ENCODE measurements around the gene ERVH48-1. TPM values are rescaled to one million over a fixed set of nuclear protein-coding genes. Genes with fewer than 3 reads are reported as not detected.
"Not testable (repeated sequence)": the region's sequence is repeated elsewhere in the genome, so short reads cannot be mapped to it uniquely, and the experiment has no call there.

Gene ERVH48-1
- total and polyA plus RNA-seq, 2 donors (not counting 3 experiments of a cell fraction or from before 2014, with no cell fraction given): not detected

DNA sequence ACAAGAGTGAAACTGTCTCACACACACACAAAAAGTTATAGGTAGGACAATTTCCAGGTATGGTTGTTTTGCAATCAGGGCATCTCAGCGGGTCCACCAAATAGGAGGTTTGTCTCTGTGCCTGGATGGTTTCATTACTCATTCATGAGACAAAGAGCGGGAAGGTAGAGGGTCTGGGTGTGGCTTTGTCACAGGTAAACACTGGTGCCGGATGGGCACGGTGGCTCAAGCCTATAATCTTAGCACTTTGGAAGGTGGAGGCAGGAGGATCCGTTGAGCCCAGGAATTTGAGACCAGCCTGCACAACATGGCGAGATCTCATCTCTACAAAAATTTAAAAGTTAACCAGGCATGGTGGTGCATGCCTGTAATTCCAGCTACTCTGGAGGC, 16.3 kb upstream of the ERVH48-1 start:
- intact Hi-C loops (cut with micrococcal nuclease) (no loop called here), dilution Hi-C loops (cut with MboI; ENCODE audit: extremely low pct_ligation_motif_present, low sequenced_read_pairs) (no loop called here)
- H3K79me2 ChIP-seq (ENCODE audit: control insufficient read depth, insufficient read depth, low read length): no peaks in the 10 kb centered on the region
- H3K36me3 ChIP-seq (ENCODE audit: control insufficient read depth in 2 of 2, extremely low read depth in 1 of 2, insufficient read depth in 2 of 2, low read length in 2 of 2): no peaks in the 10 kb centered on the region
- POLR2A ChIA-PET: no interaction called here
- no TSS peak for BruUV-seq (replicated peaks)
- no peak overlapping the region for H3K4me2 ChIP-seq (ENCODE audit: insufficient read depth, low read length)
- FAIRE-seq: no peak
- H3K27me3 ChIP-seq (ENCODE audit: control insufficient read depth in 2 of 2, insufficient read depth in 2 of 2, low read length in 2 of 2): peaks cover 3 to 4% of the 10 kb centered on the region in 2 experiments
- no peak overlapping the region for H3K27ac ChIP-seq (ENCODE audit: insufficient read depth, low read depth, low read length)
- H3K9me3 ChIP-seq (replicated peaks; ENCODE audit: control insufficient read depth, insufficient read depth, low read length): no peaks in the 10 kb centered on the region
- H2AFZ ChIP-seq (ENCODE audit: low read depth, low read length): no peak overlapping the region
- CTCF ChIA-PET: interaction anchor here (1.9 kb wide), 1 partner anchor 21 kb away, joined by 5 read pairs; no protein-coding TSS in a partner anchor
- DNase-seq (ENCODE audit: low read depth, low spot score): no peak
- H3K9me1 ChIP-seq (replicated peaks; ENCODE audit: control insufficient read depth, extremely low read depth, insufficient read depth, low read length): no peaks in the 10 kb centered on the region
- H3K4me1 ChIP-seq (ENCODE audit: control insufficient read depth, extremely low read depth, insufficient read depth, low read length): peaks cover 3% of the 10 kb centered on the region
- H3K9ac ChIP-seq (replicated peaks; ENCODE audit: extremely low read depth, insufficient read depth, low read length): no peak overlapping the region
- no peaks in the 10 kb centered on the region for H4K20me1 ChIP-seq (replicated peaks; ENCODE audit: control insufficient read depth, extremely low read depth, insufficient read depth, low read length)
- H3K4me3 ChIP-seq (replicated peaks in 1 of 3; ENCODE audit: insufficient read depth in 1 of 3, low read depth in 1 of 3, low read length in 3 of 3): no peak overlapping the region
- no peak for TF ChIP-seq FOS (IDR thresholded peaks at IDR 0.05; ENCODE audit: borderline replicate concordance, insufficient read depth, low read length)
- TF ChIP-seq, protein P1, sequence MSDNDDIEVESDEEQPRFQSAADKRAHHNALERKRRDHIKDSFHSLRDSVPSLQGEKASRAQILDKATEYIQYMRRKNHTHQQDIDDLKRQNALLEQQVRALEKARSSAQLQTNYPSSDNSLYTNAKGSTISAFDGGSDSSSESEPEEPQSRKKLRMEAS (IDR thresholded peaks at IDR 0.05; ENCODE audit: insufficient read depth, insufficient read length): no peak

- ChIA-PET CTCF (interaction anchor here (1.9 kb wide), 1 partner anchor 23 kb away, joined by 5 read pairs; no protein-coding TSS in a partner anchor), POLR2A (no interaction called here)
- H2AFZ ChIP-seq (ENCODE audit: low read depth, low read length): no peak overlapping the region
- TF ChIP-seq FOS (IDR thresholded peaks at IDR 0.05; ENCODE audit: borderline replicate concordance, insufficient read depth, low read length): peak; percentile 11
- TF ChIP-seq, protein P1 (IDR thresholded peaks at IDR 0.05; ENCODE audit: insufficient read depth, insufficient read length): no peak
- H3K9me3 ChIP-seq (replicated peaks; ENCODE audit: control insufficient read depth, insufficient read depth, low read length): no peaks in the 10 kb centered on the region
- no peaks in the 10 kb centered on the region for H3K79me2 ChIP-seq (ENCODE audit: control insufficient read depth, insufficient read depth, low read length)
- DNase-seq (ENCODE audit: low read depth, low spot score) (peak; percentile 79), FAIRE-seq (peak; percentile 83)
- dilution Hi-C loops (cut with MboI; ENCODE audit: extremely low pct_ligation_motif_present, low sequenced_read_pairs): no loop called here
- H3K4me3 ChIP-seq (replicated peaks in 1 of 3; ENCODE audit: insufficient read depth in 1 of 3, low read depth in 1 of 3, low read length in 3 of 3): no peak overlapping the region
- H3K4me2 ChIP-seq (ENCODE audit: insufficient read depth, low read length): no peak overlapping the region
- H4K20me1 ChIP-seq (replicated peaks; ENCODE audit: control insufficient read depth, extremely low read depth, insufficient read depth, low read length): no peaks in the 10 kb centered on the region
- H3K9me1 ChIP-seq (replicated peaks; ENCODE audit: control insufficient read depth, extremely low read depth, insufficient read depth, low read length): no peaks in the 10 kb centered on the region
- peaks cover 3 to 4% of the 10 kb centered on the region in 2 experiments for H3K27me3 ChIP-seq (ENCODE audit: control insufficient read depth in 2 of 2, insufficient read depth in 2 of 2, low read length in 2 of 2)
- no peaks in the 10 kb centered on the region for H3K36me3 ChIP-seq (ENCODE audit: control insufficient read depth in 2 of 2, extremely low read depth in 1 of 2, insufficient read depth in 2 of 2, low read length in 2 of 2)
- peaks cover 3% of the 10 kb centered on the region for H3K4me1 ChIP-seq (ENCODE audit: control insufficient read depth, extremely low read depth, insufficient read depth, low read length)
- no peak overlapping the region for H3K27ac ChIP-seq (ENCODE audit: insufficient read depth, low read depth, low read length)
- no TSS peak for BruUV-seq (replicated peaks)
- intact Hi-C loops (cut with micrococcal nuclease): no loop called here
- no peak overlapping the region for H3K9ac ChIP-seq (replicated peaks; ENCODE audit: extremely low read depth, insufficient read depth, low read length)
Measured at GRCh38 chr21:42939582-42940413, 14.4 kb upstream of the ERVH48-1 start.

GRCh38 chr21:42938606-42938995, 13.2 kb upstream of the ERVH48-1 start:
- H3K27me3 ChIP-seq (ENCODE audit: control insufficient read depth in 2 of 2, insufficient read depth in 2 of 2, low read length in 2 of 2); H4K20me1 ChIP-seq (replicated peaks; ENCODE audit: control insufficient read depth, extremely low read depth, insufficient read depth, low read length); H3K9me1 ChIP-seq (replicated peaks; ENCODE audit: control insufficient read depth, extremely low read depth, insufficient read depth, low read length); intact Hi-C loops (cut with micrococcal nuclease); H2AFZ ChIP-seq (ENCODE audit: low read depth, low read length); FAIRE-seq; POLR2A ChIA-PET; BruUV-seq (replicated peaks); dilution Hi-C loops (cut with MboI; ENCODE audit: extremely low pct_ligation_motif_present, low sequenced_read_pairs); H3K4me3 ChIP-seq (replicated peaks in 1 of 3; ENCODE audit: insufficient read depth in 1 of 3, low read depth in 1 of 3, low read length in 3 of 3); H3K9ac ChIP-seq (replicated peaks; ENCODE audit: extremely low read depth, insufficient read depth, low read length); DNase-seq (ENCODE audit: low read depth, low spot score); H3K36me3 ChIP-seq (ENCODE audit: control insufficient read depth in 2 of 2, extremely low read depth in 1 of 2, insufficient read depth in 2 of 2, low read length in 2 of 2); H3K4me2 ChIP-seq (ENCODE audit: insufficient read depth, low read length); H3K27ac ChIP-seq (ENCODE audit: insufficient read depth, low read depth, low read length); H3K9me3 ChIP-seq (replicated peaks; ENCODE audit: control insufficient read depth, insufficient read depth, low read length); H3K4me1 ChIP-seq (ENCODE audit: control insufficient read depth, extremely low read depth, insufficient read depth, low read length); H3K79me2 ChIP-seq (ENCODE audit: control insufficient read depth, insufficient read depth, low read length): not testable (repeated sequence)
- CTCF ChIA-PET: interaction anchor here (0.9 kb wide), 1 partner anchor 10 kb away, joined by 4 read pairs; no protein-coding TSS in a partner anchor
